Left ventricle myocardium inferior (tissue), 1 donor: ENCODE measurements around the gene FAM174A. TPM values are rescaled to one million over a fixed set of nuclear protein-coding genes. Genes with fewer than 3 reads are reported as not detected.
"Not testable (repeated sequence)": the region's sequence is repeated elsewhere in the genome, so short reads cannot be mapped to it uniquely, and the experiment has no call there.

Experiments
- DNase-seq: peaks from one replicate; pipeline ENCODE4 v3.0.0-alpha.2; 2020
- H3K27ac ChIP-seq: fragments of 200-600 bp; replicated peaks from 2 replicates; pipeline ENCODE4 v1.8.0; 2021
- H3K27me3 ChIP-seq: fragments of 200-600 bp; 2 replicates; pipeline ENCODE4 v1.8.0; 2021; ENCODE audit warnings: low read depth
- H3K36me3 ChIP-seq: fragments of 200-600 bp; 2 replicates; pipeline ENCODE4 v1.8.0; 2021
- H3K4me1 ChIP-seq: fragments of 200-600 bp; 2 replicates; pipeline ENCODE4 v1.8.0; 2021
- H3K4me3 ChIP-seq: fragments of 200-600 bp; 2 replicates; pipeline ENCODE4 v1.8.0; 2021; ENCODE audit warnings: mild to moderate bottlenecking, moderate library complexity
- H3K9me3 ChIP-seq: fragments of 200-600 bp; replicated peaks from 2 replicates; pipeline ENCODE4 v1.8.0; 2021
- intact Hi-C: fragments of 100-400 bp; cut with micrococcal nuclease; formaldehyde crosslinking; loops from one replicate; pipeline ENCODE4 v1.11.0; 2022
- total RNA-seq: library from RNA; stranded (reverse); fragmentation: NEBNext Ultra II Directional; extraction: Animal tissue kit (Norgen Biotek cat#: 25700); gene quantifications from one replicate; pipeline ENCODE4 v1.2.1, GENCODE V29; 2021
- TF ChIP-seq, protein P1 (sequence below): fragments of 200-600 bp; IDR thresholded peaks from 2 replicates; pipeline ENCODE4 v1.8.0; 2021; ENCODE audit warnings: antibody characterized with exemption, mild to moderate bottlenecking, borderline replicate concordance
- donor health status: DM: no; HTN: yes; CAD: no; lungs with severe emphysema.

FAM174A gene
- total RNA-seq, 1 donor from 2014 or later = 20.6 TPM

DNA sequence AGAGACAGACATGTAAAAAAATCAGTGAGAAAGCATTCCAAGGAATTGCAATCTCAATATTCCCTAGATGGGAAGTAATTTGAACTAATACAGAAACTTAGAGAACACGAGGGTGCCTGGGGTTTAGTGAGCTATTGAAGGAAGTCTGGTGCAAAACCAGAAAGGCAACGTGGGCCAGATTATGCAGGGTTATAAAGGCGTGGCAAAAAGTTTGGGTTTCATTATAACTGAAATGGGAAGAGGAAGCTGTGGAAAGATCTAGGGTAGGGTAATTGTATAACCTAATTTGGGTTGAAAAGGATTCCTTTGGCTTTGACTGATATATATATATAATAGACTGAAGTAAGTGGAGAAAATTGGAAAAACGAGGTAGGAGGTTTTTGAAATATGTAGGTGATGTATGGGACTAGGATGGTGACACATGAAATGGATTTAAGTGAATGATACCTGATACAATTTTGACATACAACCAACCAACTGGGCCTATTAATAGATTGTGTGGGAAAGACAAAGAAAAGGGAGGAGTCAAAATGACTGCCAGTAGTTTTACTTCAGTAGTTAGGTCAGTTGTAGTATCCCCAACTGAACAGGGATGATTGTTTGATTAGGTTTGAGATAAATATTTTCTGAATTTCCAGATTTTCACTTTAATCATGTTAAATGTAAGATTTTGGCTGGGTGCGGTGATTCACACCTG is 65.3 kb downstream of the FAM174A start:
- Histone ChIP-seq H3K36me3 (no peaks in the 10 kb centered on the region), H3K4me1 (no peaks in the 10 kb centered on the region), H3K27ac (no peak overlapping the region), H3K4me3 (no peak overlapping the region), H3K27me3 (no peaks in the 10 kb centered on the region), H3K9me3 (no peaks in the 10 kb centered on the region)
- intact Hi-C loops = no loop called here
- no peak for DNase-seq
- TF ChIP-seq, protein P1, sequence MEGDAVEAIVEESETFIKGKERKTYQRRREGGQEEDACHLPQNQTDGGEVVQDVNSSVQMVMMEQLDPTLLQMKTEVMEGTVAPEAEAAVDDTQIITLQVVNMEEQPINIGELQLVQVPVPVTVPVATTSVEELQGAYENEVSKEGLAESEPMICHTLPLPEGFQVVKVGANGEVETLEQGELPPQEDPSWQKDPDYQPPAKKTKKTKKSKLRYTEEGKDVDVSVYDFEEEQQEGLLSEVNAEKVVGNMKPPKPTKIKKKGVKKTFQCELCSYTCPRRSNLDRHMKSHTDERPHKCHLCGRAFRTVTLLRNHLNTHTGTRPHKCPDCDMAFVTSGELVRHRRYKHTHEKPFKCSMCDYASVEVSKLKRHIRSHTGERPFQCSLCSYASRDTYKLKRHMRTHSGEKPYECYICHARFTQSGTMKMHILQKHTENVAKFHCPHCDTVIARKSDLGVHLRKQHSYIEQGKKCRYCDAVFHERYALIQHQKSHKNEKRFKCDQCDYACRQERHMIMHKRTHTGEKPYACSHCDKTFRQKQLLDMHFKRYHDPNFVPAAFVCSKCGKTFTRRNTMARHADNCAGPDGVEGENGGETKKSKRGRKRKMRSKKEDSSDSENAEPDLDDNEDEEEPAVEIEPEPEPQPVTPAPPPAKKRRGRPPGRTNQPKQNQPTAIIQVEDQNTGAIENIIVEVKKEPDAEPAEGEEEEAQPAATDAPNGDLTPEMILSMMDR = no peak

DNA sequence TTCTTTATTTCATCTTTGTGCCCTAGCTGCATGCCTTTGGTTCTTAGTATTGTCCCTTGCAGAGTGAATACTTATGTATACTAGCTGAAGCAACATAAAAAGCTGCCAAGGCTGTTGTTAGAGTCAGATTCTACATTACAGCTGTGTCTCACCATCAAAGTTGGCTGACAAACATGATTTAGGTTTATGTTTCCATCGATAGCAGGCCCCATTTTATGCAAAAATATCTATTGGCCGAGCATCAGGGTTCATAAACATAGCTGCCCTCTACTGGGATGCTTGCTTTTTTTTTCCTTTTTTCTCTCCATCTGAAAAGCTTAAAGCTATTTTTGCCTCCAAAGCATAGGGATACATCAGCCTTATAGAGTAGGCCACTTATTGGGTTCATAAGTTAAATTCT is 68.0 kb downstream of the FAM174A start:
- no peaks in the 10 kb centered on the region for H3K9me3 ChIP-seq
- H3K4me3 ChIP-seq = no peak overlapping the region
- H3K4me1 ChIP-seq = no peaks in the 10 kb centered on the region
- H3K36me3 ChIP-seq = no peaks in the 10 kb centered on the region
- TF ChIP-seq, protein P1 = no peak
- DNase-seq = no peak
- no peaks in the 10 kb centered on the region for H3K27me3 ChIP-seq
- intact Hi-C loops = no loop called here
- H3K27ac ChIP-seq = no peak overlapping the region

DNA sequence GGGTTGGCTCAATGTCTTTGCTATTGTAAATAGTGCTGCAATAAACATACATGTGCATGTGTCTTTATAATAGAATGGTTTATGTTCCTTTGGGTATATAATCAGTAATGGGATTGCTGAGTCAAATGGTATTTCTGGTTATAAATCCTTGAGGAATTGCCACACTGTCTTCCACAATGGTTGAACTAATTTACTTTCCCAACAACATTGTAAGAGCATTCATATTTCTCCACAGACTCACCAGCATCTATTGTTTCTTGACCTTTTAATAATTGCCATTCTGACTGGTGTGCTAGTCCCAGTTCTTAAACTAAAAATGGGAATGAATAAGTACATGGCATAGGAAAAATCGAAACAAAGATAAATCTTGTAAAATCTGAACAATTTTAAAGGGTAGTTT is 68.8 kb downstream of the FAM174A start:
- H3K27ac ChIP-seq, DNase-seq, H3K4me1 ChIP-seq, H3K27me3 ChIP-seq, intact Hi-C loops, H3K36me3 ChIP-seq, H3K4me3 ChIP-seq, H3K9me3 ChIP-seq: not testable (repeated sequence)

DNA sequence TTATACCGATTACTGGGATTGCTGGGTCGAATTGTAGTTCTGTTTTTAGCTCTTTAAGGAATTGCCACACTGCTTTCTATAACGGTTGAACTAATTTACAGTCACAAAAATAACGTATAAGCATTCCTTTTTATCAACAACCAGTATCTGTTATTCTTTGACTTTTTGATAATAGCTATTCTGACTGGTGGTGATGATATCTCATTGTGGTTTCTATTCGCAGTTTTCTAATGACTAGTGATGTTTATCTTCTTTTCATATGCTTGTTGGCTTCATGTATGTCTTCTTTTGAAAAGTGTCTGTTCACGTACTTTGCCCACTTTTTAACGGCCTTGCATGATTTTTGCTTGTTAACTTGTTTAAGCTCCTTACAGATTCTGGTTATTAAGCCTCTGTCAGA is 74.4 kb downstream of the FAM174A start:
- no peak for DNase-seq
- H3K9me3 ChIP-seq = no peaks in the 10 kb centered on the region
- TF ChIP-seq, protein P1 = no peak
- no peak overlapping the region for H3K27ac ChIP-seq
- H3K4me3 ChIP-seq = no peak overlapping the region
- no peaks in the 10 kb centered on the region for H3K4me1 ChIP-seq
- no peaks in the 10 kb centered on the region for H3K36me3 ChIP-seq
- intact Hi-C loops = no loop called here
- H3K27me3 ChIP-seq = no peaks in the 10 kb centered on the region

DNA sequence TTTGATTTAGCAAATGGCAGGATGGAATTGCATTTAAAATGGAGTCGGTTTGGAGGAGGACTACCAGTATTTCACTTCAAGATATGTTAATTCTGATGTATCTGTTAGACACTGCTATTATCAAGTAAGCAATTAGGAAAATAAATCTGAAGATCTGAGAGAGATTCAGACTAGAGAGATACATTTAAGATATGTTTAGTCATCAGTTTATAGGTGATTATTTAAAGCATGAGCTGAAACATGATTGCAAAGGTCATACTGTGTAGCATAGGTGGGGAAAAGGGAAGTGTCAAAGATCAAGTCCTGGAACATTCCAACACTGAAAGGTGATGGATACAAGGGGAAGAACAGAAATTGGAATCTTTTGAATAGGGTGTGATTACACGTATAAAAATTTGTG is 79.1 kb downstream of the FAM174A start:
- H3K27ac ChIP-seq = no peak overlapping the region
- H3K4me1 ChIP-seq = no peaks in the 10 kb centered on the region
- H3K36me3 ChIP-seq = no peaks in the 10 kb centered on the region
- TF ChIP-seq, protein P1 = no peak
- H3K27me3 ChIP-seq = no peaks in the 10 kb centered on the region
- no peak overlapping the region for H3K4me3 ChIP-seq
- intact Hi-C loops = no loop called here
- no peak for DNase-seq
- H3K9me3 ChIP-seq = no peaks in the 10 kb centered on the region

DNA sequence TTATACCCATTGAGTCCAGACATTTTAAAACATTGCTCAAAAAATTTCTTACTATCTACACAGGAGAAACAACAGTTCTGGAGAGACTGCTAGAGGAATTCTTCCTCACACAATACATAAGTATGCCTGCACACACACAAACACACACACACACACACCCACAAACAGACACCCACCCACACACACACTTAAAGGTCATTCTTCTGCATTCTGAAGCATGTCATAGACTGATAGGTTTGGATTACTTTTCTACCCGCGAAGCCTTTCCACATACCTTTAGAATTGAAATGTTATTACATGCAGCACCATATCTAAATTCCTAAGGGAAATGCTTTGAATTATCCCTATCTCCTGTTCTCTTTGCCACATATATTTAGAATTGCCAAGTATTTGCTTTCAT is 80.2 kb downstream of the FAM174A start:
- DNase-seq = no peak
- Histone ChIP-seq H3K36me3 (no peaks in the 10 kb centered on the region), H3K27ac (no peak overlapping the region), H3K27me3 (no peaks in the 10 kb centered on the region), H3K9me3 (no peaks in the 10 kb centered on the region), H3K4me3 (no peak overlapping the region), H3K4me1 (no peaks in the 10 kb centered on the region)
- TF ChIP-seq, protein P1 = no peak
- intact Hi-C loops = no loop called here
